A673 (cell line): ENCODE measurements around the gene CDC42BPB. TPM values are rescaled to one million over a fixed set of nuclear protein-coding genes. Genes with fewer than 3 reads are reported as not detected.

Experiments
- BruUV-seq: library from RNA; stranded (reverse); fragments of 400-500 nt; replicated peaks from 2 replicates; lab custom pipeline; 2021; lab: Mats Ljungman, UMichigan
- CTCF ChIA-PET: fragments of 300-600 bp; sonication (Branson Sonifier 250); formaldehyde crosslinking; loops from one replicate; lab custom pipeline; 2022; ENCODE audit warnings: antibody characterized with exemption; lab: Charles Lee
- POLR2A ChIA-PET: fragments of 300-600 bp; sonication (Branson Sonifier 250); formaldehyde crosslinking; loops from one replicate; lab custom pipeline; 2022; ENCODE audit warnings: antibody characterized with exemption; ENCODE audit not compliant: low non-redundant PET; lab: Charles Lee
- DNase-seq: peaks from one replicate; pipeline ENCODE4 v3.0.0-alpha.2; 2015; ENCODE audit warnings: low spot score
- H3K27ac ChIP-seq: fragments of 200-600 bp; sonication (generic); 2 replicates; pipeline ENCODE4 v1.5.1; 2016; ENCODE audit warnings: mixed run types, low read depth, mild to moderate bottlenecking, mixed read lengths, antibody characterized with exemption, low read length; ENCODE audit not compliant: poor library complexity, severe bottlenecking
- H3K27me3 ChIP-seq: fragments of 200-600 bp; sonication (generic); replicated peaks from 2 replicates; pipeline ENCODE4 v1.6.1; 2017; ENCODE audit warnings: mixed run types, low read depth, mild to moderate bottlenecking, mixed read lengths, antibody characterized with exemption, low read length; ENCODE audit not compliant: insufficient read depth, poor library complexity
- H3K36me3 ChIP-seq: fragments of 200-600 bp; sonication (generic); 2 replicates; pipeline ENCODE4 v1.6.1; 2016; ENCODE audit warnings: mixed run types, mild to moderate bottlenecking, mixed read lengths, antibody characterized with exemption, low read length; ENCODE audit not compliant: insufficient read depth, poor library complexity, severe bottlenecking
- H3K4me1 ChIP-seq: fragments of 200-600 bp; sonication (generic); 2 replicates; pipeline ENCODE4 v1.6.1; 2017; ENCODE audit warnings: mixed run types, mild to moderate bottlenecking, mixed read lengths, antibody characterized with exemption, low read length; ENCODE audit not compliant: insufficient read depth, poor library complexity, severe bottlenecking
- H3K4me3 ChIP-seq: fragments of 200-600 bp; sonication (generic); 2 replicates; pipeline ENCODE4 v1.5.1; 2016; ENCODE audit warnings: low read depth, mixed run types, mild to moderate bottlenecking, mixed read lengths, low read length; ENCODE audit not compliant: poor library complexity, severe bottlenecking
- H3K9me3 ChIP-seq: fragments of 200-600 bp; sonication (generic); 2 replicates; pipeline ENCODE4 v1.6.1; 2016; ENCODE audit warnings: mixed run types, low read depth, mild to moderate bottlenecking, mixed read lengths, antibody characterized with exemption, low read length; ENCODE audit not compliant: poor library complexity, severe bottlenecking
- CTCF ChIP-seq: fragments of 300-800, 200-600 bp; sonication (generic); conservative IDR thresholded peaks from 2 replicates; pipeline ENCODE4 v1.5.1; 2017; ENCODE audit warnings: low read depth, mild to moderate bottlenecking, antibody characterized with exemption, low read length, moderate library complexity, mixed read lengths
- EZH2 ChIP-seq: fragments of 200-600 bp; sonication (generic); IDR thresholded peaks from 2 replicates; pipeline ENCODE4 v1.6.1; 2017; ENCODE audit warnings: borderline replicate concordance, low read depth, mild to moderate bottlenecking, mixed read lengths, antibody characterized with exemption, low read length; ENCODE audit not compliant: poor library complexity, severe bottlenecking
- intact Hi-C: fragments of 100-400 bp; cut with micrococcal nuclease; formaldehyde crosslinking; loops from one replicate; pipeline ENCODE4 v1.10.0; 2022; ENCODE audit not compliant: unreplicated experiment
- total RNA-seq: library from RNA; stranded (reverse); gene quantifications from 2 replicates; pipeline ENCODE4 v1.2.3, GENCODE V29; 2021

The CDC42BPB gene
- total RNA-seq, 1 experiment from 2014 or later, result 103 TPM

GRCh38 chr14:103019826-103020225 lies 37.5 kb downstream of the CDC42BPB start:
- TF ChIP-seq CTCF (no peak), EZH2 (no peak)
- intact Hi-C loops, result no loop called here
- H3K9me3 ChIP-seq, result no peaks in the 10 kb centered on the region
- CTCF ChIA-PET, result no interaction called here
- H3K4me3 ChIP-seq, result no peak overlapping the region
- DNase-seq, result no peak
- peaks cover 39% of the 10 kb centered on the region for H3K4me1 ChIP-seq
- no peaks in the 10 kb centered on the region for H3K36me3 ChIP-seq
- POLR2A ChIA-PET, result no interaction called here
- BruUV-seq, result no TSS peak
- H3K27ac ChIP-seq, result no peak overlapping the region
- H3K27me3 ChIP-seq, result no peaks in the 10 kb centered on the region

GRCh38 chr14:103019236-103019635 lies 38.1 kb downstream of the CDC42BPB start:
- intact Hi-C loops, result no loop called here
- Histone ChIP-seq H3K4me1 (peaks cover 39% of the 10 kb centered on the region), H3K9me3 (no peaks in the 10 kb centered on the region), H3K4me3 (no peak overlapping the region), H3K36me3 (no peaks in the 10 kb centered on the region), H3K27me3 (no peaks in the 10 kb centered on the region), H3K27ac (no peak overlapping the region)
- CTCF ChIA-PET, result no interaction called here
- TF ChIP-seq CTCF (no peak), EZH2 (no peak)
- POLR2A ChIA-PET, result no interaction called here
- BruUV-seq, result no TSS peak
- DNase-seq, result no peak

- Histone ChIP-seq H3K4me1 (peaks cover 17% of the 10 kb centered on the region), H3K9me3 (no peaks in the 10 kb centered on the region), H3K27ac (no peak overlapping the region), H3K4me3 (no peak overlapping the region), H3K36me3 (no peaks in the 10 kb centered on the region), H3K27me3 (no peaks in the 10 kb centered on the region)
- no TSS peak for BruUV-seq
- intact Hi-C loops, result no loop called here
- ChIA-PET POLR2A (interaction anchor here (0.6 kb wide), 1 partner anchor 458 kb away, joined by 13 read pairs; no protein-coding TSS in a partner anchor), CTCF (interaction anchor here (0.6 kb wide), 1 partner anchor 277 kb away, joined by 3 read pairs; no protein-coding TSS in a partner anchor)
- DNase-seq, result no peak
- TF ChIP-seq CTCF, result no peak
- no peak for TF ChIP-seq EZH2
Observed at GRCh38 chr14:103016594-103016993, 40.8 kb downstream of the CDC42BPB start.
